D341Med (cell line): ENCODE measurements around the gene KRT1.

ENCODE experiments used
- DNase-seq: peaks from one replicate; pipeline ENCODE4 v3.0.0; 2012; ENCODE audit warnings: low spot score

The KRT1 gene

GRCh38 chr12:52634266-52635056 lies 45.7 kb downstream of the KRT1 start:
- DNase-seq = peak; percentile 12

- DNase-seq = peak; percentile 4
These were observed 46.8 kb downstream of the KRT1 start for GRCh38 chr12:52633383-52633782.

- DNase-seq = no peak
These were observed 47.6 kb downstream of the KRT1 start for GRCh38 chr12:52632656-52633055.

GRCh38 chr12:52631676-52632459 lies 48.3 kb downstream of the KRT1 start:
- peak; percentile 5 for DNase-seq

- peak; percentile 8 for DNase-seq
These were observed 48.9 kb downstream of the KRT1 start for GRCh38 chr12:52631264-52631663.

GRCh38 chr12:52630599-52631200 lies 49.5 kb downstream of the KRT1 start:
- peak; percentile 1 for DNase-seq

GRCh38 chr12:52630008-52630500 lies 50.2 kb downstream of the KRT1 start:
- peak; percentile 4 for DNase-seq

GRCh38 chr12:52629281-52630007 lies 50.8 kb downstream of the KRT1 start:
- peak; percentile 22 for DNase-seq

- peak; percentile 6 for DNase-seq
These were observed 51.4 kb downstream of the KRT1 start for GRCh38 chr12:52628841-52629240.

- DNase-seq = peak; percentile 1
These were observed 52.1 kb downstream of the KRT1 start for GRCh38 chr12:52628111-52628507.

- DNase-seq = peak; percentile 1
These were observed 52.7 kb downstream of the KRT1 start for GRCh38 chr12:52627395-52628110.
